ENCODE results near the gene PPP1CB.

Gene PPP1CB

DNA sequence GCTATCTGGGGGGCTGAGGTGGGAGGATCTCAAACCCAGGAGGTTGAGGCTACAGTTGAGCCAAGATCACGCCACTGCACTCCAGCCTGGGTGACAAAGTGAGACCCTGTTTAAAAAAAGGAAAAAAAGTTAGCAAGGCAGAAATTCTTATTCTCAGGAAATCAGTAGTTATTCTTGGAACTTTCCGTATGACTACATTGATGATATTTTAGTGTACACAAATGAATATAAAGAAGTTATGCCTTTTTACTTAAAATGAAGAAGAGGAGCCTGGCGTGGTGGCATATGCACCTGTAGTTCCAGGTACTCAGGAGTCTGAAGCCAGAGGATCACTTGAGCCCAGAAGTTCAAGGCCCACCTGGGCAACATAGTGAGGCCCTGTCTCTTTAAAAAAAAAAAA lies 66.4 kb downstream of the PPP1CB start:
- H3K4me1 ChIP-seq (ENCODE audit: control insufficient read depth, insufficient read depth, low read length), result no peaks in the 10 kb centered on the region
- ChIA-PET CTCF (interaction anchor here (1.2 kb wide), 1 partner anchor 224 kb away, joined by 3 read pairs; no protein-coding TSS in a partner anchor), POLR2A (no interaction called here)
- no peak overlapping the region for H3K27ac ChIP-seq (ENCODE audit: extremely low read depth, low read depth, low read length)
- no peaks in the 10 kb centered on the region for H3K9me3 ChIP-seq (ENCODE audit: control insufficient read depth, insufficient read depth, low read depth, low read length)
- no peak for TF ChIP-seq ZBTB7A (tag by site-specific recombination; IDR thresholded peaks at IDR 0.05; ENCODE audit: low read depth)
- no peak for TF ChIP-seq ZNF777 (tag by site-specific recombination; IDR thresholded peaks at IDR 0.05; ENCODE audit: borderline replicate concordance)
- TF ChIP-seq ZNF138 (tag by site-specific recombination; IDR thresholded peaks at IDR 0.05; ENCODE audit: borderline replicate concordance), result no peak
- TF ChIP-seq KLF8 (tag by site-specific recombination; IDR thresholded peaks at IDR 0.05), result no peak
- TF ChIP-seq ZBTB8A (tag by site-specific recombination; IDR thresholded peaks at IDR 0.05), result no peak
- TF ChIP-seq ZNF473 (tag by site-specific recombination; IDR thresholded peaks at IDR 0.05), result no peak
- no peak for TF ChIP-seq ZNF292 (tag by site-specific recombination; IDR thresholded peaks at IDR 0.05; ENCODE audit: borderline replicate concordance, low read depth)
- TF ChIP-seq SP3 (tag by site-specific recombination; IDR thresholded peaks at IDR 0.05), result no peak
- TF ChIP-seq ZNF624 (tag by site-specific recombination; IDR thresholded peaks at IDR 0.05), result no peak
- no peak for TF ChIP-seq ZNF555 (tag by site-specific recombination; conservative IDR thresholded peaks at IDR 0.05)
- TF ChIP-seq, protein P1, sequence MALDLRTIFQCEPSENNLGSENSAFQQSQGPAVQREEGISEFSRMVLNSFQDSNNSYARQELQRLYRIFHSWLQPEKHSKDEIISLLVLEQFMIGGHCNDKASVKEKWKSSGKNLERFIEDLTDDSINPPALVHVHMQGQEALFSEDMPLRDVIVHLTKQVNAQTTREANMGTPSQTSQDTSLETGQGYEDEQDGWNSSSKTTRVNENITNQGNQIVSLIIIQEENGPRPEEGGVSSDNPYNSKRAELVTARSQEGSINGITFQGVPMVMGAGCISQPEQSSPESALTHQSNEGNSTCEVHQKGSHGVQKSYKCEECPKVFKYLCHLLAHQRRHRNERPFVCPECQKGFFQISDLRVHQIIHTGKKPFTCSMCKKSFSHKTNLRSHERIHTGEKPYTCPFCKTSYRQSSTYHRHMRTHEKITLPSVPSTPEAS (tag by site-specific recombination; IDR thresholded peaks at IDR 0.05), result no peak
- TF ChIP-seq, protein P2, sequence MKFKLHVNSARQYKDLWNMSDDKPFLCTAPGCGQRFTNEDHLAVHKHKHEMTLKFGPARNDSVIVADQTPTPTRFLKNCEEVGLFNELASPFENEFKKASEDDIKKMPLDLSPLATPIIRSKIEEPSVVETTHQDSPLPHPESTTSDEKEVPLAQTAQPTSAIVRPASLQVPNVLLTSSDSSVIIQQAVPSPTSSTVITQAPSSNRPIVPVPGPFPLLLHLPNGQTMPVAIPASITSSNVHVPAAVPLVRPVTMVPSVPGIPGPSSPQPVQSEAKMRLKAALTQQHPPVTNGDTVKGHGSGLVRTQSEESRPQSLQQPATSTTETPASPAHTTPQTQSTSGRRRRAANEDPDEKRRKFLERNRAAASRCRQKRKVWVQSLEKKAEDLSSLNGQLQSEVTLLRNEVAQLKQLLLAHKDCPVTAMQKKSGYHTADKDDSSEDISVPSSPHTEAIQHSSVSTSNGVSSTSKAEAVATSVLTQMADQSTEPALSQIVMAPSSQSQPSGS (tag by site-specific recombination; IDR thresholded peaks at IDR 0.05; ENCODE audit: low read depth), result no peak
- no peak for TF ChIP-seq ZBTB21 (tag by site-specific recombination; IDR thresholded peaks at IDR 0.05)
- TF ChIP-seq ZNF214 (tag by site-specific recombination; IDR thresholded peaks at IDR 0.05; ENCODE audit: borderline replicate concordance), result no peak
- TF ChIP-seq ZNF175 (tag by site-specific recombination; IDR thresholded peaks at IDR 0.05), result no peak
- TF ChIP-seq ZNF223 (tag by site-specific recombination; IDR thresholded peaks at IDR 0.05), result no peak
- TF ChIP-seq ZNF558 (tag by site-specific recombination; IDR thresholded peaks at IDR 0.05), result no peak
- TF ChIP-seq ZNF548 (tag by site-specific recombination; IDR thresholded peaks at IDR 0.05), result no peak
- H3K4me3 ChIP-seq (ENCODE audit: low read depth, low read length), result no peak overlapping the region
- no peaks in the 10 kb centered on the region for H3K36me3 ChIP-seq (ENCODE audit: control insufficient read depth in 2 of 2, insufficient read depth in 1 of 2, low read length in 2 of 2)

DNA sequence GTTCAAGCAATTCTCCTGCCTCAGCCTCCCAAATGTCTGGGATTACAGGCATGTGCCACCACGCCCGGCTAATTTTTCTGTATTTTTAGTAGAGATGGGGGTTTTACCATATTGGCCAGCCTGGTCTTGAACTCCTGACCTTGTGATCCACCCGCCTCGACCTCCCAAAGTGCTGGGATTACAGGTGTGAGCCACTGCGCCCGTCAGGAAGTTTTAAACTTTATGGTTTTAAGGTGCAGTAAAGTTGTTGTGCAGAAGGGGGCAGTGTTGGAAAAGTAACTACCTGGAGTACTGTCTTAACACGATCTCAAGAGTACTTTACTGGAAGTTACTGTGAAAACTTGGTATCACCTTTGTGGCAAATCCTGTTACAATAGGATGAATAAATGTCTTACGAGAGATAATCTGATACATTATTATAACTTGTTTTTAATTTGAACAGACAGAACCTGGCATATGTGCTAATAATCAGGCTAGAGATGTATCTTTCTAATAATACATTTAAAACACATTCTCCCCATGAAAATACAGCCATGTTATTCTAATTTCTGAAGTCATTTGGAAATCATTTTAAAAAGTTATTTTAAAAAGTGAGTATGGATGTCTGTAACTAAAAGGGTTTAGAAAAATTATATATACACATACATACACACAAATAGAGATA lies 69.8 kb downstream of the PPP1CB start:
- no peak overlapping the region for H3K4me3 ChIP-seq (ENCODE audit: low read depth, low read length)
- H3K36me3 ChIP-seq (ENCODE audit: control insufficient read depth in 2 of 2, insufficient read depth in 1 of 2, low read length in 2 of 2), result no peaks in the 10 kb centered on the region
- no peaks in the 10 kb centered on the region for H3K9me3 ChIP-seq (ENCODE audit: control insufficient read depth, insufficient read depth, low read depth, low read length)
- POLR2A ChIA-PET, result interaction anchor here (0.9 kb wide), 1 partner anchor 73 kb away, joined by 3 read pairs; the partner anchor contains the start of gene WDR43
- CTCF ChIA-PET, result interaction anchor here (0.6 to 1.4 kb wide), 17 partner anchors 9 to 338 kb away, joined by 3 to 13 read pairs (median 3); no protein-coding TSS in a partner anchor
- no peaks in the 10 kb centered on the region for H3K4me1 ChIP-seq (ENCODE audit: control insufficient read depth, insufficient read depth, low read length)
- no peak overlapping the region for H3K27ac ChIP-seq (ENCODE audit: extremely low read depth, low read depth, low read length)
- TF ChIP-seq ZNF239 (tag by site-specific recombination; IDR thresholded peaks at IDR 0.05) (no peak), ZSCAN16 (tag by site-specific recombination; IDR thresholded peaks at IDR 0.05) (no peak), ZNF585B (tag by site-specific recombination; IDR thresholded peaks at IDR 0.05) (no peak), ZNF654 (tag by site-specific recombination; IDR thresholded peaks at IDR 0.05; ENCODE audit: low read depth) (peak; percentile 60), MYNN (tag by site-specific recombination; IDR thresholded peaks at IDR 0.05; ENCODE audit: borderline replicate concordance) (no peak), ZBTB1 (tag by site-specific recombination; IDR thresholded peaks at IDR 0.05) (no peak), SCRT2 (tag by site-specific recombination; IDR thresholded peaks at IDR 0.05) (peak; percentile 65)
- TF ChIP-seq, protein P3, sequence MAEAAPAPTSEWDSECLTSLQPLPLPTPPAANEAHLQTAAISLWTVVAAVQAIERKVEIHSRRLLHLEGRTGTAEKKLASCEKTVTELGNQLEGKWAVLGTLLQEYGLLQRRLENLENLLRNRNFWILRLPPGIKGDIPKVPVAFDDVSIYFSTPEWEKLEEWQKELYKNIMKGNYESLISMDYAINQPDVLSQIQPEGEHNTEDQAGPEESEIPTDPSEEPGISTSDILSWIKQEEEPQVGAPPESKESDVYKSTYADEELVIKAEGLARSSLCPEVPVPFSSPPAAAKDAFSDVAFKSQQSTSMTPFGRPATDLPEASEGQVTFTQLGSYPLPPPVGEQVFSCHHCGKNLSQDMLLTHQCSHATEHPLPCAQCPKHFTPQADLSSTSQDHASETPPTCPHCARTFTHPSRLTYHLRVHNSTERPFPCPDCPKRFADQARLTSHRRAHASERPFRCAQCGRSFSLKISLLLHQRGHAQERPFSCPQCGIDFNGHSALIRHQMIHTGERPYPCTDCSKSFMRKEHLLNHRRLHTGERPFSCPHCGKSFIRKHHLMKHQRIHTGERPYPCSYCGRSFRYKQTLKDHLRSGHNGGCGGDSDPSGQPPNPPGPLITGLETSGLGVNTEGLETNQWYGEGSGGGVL (tag by site-specific recombination; IDR thresholded peaks at IDR 0.05), result no peak
- TF ChIP-seq, protein P4, sequence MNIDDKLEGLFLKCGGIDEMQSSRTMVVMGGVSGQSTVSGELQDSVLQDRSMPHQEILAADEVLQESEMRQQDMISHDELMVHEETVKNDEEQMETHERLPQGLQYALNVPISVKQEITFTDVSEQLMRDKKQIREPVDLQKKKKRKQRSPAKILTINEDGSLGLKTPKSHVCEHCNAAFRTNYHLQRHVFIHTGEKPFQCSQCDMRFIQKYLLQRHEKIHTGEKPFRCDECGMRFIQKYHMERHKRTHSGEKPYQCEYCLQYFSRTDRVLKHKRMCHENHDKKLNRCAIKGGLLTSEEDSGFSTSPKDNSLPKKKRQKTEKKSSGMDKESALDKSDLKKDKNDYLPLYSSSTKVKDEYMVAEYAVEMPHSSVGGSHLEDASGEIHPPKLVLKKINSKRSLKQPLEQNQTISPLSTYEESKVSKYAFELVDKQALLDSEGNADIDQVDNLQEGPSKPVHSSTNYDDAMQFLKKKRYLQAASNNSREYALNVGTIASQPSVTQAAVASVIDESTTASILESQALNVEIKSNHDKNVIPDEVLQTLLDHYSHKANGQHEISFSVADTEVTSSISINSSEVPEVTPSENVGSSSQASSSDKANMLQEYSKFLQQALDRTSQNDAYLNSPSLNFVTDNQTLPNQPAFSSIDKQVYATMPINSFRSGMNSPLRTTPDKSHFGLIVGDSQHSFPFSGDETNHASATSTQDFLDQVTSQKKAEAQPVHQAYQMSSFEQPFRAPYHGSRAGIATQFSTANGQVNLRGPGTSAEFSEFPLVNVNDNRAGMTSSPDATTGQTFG (tag by site-specific recombination; IDR thresholded peaks at IDR 0.05; ENCODE audit: borderline replicate concordance), result no peak
- TF ChIP-seq, protein P5, sequence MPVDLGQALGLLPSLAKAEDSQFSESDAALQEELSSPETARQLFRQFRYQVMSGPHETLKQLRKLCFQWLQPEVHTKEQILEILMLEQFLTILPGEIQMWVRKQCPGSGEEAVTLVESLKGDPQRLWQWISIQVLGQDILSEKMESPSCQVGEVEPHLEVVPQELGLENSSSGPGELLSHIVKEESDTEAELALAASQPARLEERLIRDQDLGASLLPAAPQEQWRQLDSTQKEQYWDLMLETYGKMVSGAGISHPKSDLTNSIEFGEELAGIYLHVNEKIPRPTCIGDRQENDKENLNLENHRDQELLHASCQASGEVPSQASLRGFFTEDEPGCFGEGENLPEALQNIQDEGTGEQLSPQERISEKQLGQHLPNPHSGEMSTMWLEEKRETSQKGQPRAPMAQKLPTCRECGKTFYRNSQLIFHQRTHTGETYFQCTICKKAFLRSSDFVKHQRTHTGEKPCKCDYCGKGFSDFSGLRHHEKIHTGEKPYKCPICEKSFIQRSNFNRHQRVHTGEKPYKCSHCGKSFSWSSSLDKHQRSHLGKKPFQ (tag by site-specific recombination; IDR thresholded peaks at IDR 0.05), result peak; percentile 86

All from HEK293 (cell line).